Adrenal gland (tissue), 5 donors: ENCODE results near the gene HNF1A.

Experiments used
- POLR2A ChIP-seq, 2 donors: fragments of 450-650 bp; IDR thresholded peaks; one replicate each; pipeline ENCODE4 v1.6.1; 2017; ENCODE audit warnings: antibody characterized with exemption in 2 of 2, mild to moderate bottlenecking in 2 of 2, moderate library complexity in 1 of 2
- TF ChIP-seq, protein P1 (sequence below), 6 experiments: fragments of 450-650 bp in 4 of 6; fragments of 200-600 bp in 2 of 6; sonication (generic) in 1 of 6; IDR thresholded peaks; 1 replicate in 5 of 6; 2 replicates in 1 of 6; pipeline versions ENCODE4 v1.5.1 to v1.8.0; 2016 to 2021; ENCODE audit warnings: antibody characterized with exemption in 6 of 6, mild to moderate bottlenecking in 2 of 6, moderate library complexity in 1 of 6
- donor health status: DM: no; HTN: no; CAD: no.

- TF ChIP-seq, protein P1, sequence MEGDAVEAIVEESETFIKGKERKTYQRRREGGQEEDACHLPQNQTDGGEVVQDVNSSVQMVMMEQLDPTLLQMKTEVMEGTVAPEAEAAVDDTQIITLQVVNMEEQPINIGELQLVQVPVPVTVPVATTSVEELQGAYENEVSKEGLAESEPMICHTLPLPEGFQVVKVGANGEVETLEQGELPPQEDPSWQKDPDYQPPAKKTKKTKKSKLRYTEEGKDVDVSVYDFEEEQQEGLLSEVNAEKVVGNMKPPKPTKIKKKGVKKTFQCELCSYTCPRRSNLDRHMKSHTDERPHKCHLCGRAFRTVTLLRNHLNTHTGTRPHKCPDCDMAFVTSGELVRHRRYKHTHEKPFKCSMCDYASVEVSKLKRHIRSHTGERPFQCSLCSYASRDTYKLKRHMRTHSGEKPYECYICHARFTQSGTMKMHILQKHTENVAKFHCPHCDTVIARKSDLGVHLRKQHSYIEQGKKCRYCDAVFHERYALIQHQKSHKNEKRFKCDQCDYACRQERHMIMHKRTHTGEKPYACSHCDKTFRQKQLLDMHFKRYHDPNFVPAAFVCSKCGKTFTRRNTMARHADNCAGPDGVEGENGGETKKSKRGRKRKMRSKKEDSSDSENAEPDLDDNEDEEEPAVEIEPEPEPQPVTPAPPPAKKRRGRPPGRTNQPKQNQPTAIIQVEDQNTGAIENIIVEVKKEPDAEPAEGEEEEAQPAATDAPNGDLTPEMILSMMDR (IDR thresholded peaks at IDR 0.05) = no peak
- no peak for TF ChIP-seq POLR2A (IDR thresholded peaks at IDR 0.05)
Observed at GRCh38 chr12:120932956-120933526, 45.3 kb upstream of the HNF1A start.
